GM18511 (cell line): ENCODE data around the gene MBNL1.

Source experiments
- ATAC-seq: cut with Tn5 transposase; IDR thresholded peaks from one replicate; pipeline ENCODE4 v1.9.1; 2021; ENCODE audit warnings: mild to moderate bottlenecking, moderate library complexity; ENCODE audit not compliant: unreplicated experiment

MBNL1 gene

GRCh38 chr3:152251916-152252315, 16.8 kb upstream of the MBNL1 start:
- no peak for ATAC-seq

- ATAC-seq = no peak
These were observed 16.0 kb upstream of the MBNL1 start for GRCh38 chr3:152252755-152253154.

GRCh38 chr3:152253514-152253913, 15.2 kb upstream of the MBNL1 start:
- ATAC-seq = no peak

- ATAC-seq = peak; percentile 34
These were observed 14.7 kb upstream of the MBNL1 start for GRCh38 chr3:152254041-152254440.

- ATAC-seq = no peak
These were observed 13.4 kb upstream of the MBNL1 start for GRCh38 chr3:152255290-152255689.

GRCh38 chr3:152256851-152257562, 11.7 kb upstream of the MBNL1 start:
- peak; percentile 12 for ATAC-seq

- peak; percentile 90 for ATAC-seq
These were observed 11.1 kb upstream of the MBNL1 start for GRCh38 chr3:152257563-152258035.

GRCh38 chr3:152258448-152259393, 10.0 kb upstream of the MBNL1 start:
- peak; percentile 34 for ATAC-seq

GRCh38 chr3:152259468-152259867, 9.3 kb upstream of the MBNL1 start:
- ATAC-seq = no peak

GRCh38 chr3:152260026-152260425, 8.7 kb upstream of the MBNL1 start:
- no peak for ATAC-seq

GRCh38 chr3:152260529-152260928, 8.2 kb upstream of the MBNL1 start:
- ATAC-seq = no peak

GRCh38 chr3:152261329-152261728, 7.4 kb upstream of the MBNL1 start:
- no peak for ATAC-seq

GRCh38 chr3:152263711-152264110, 5.0 kb upstream of the MBNL1 start:
- ATAC-seq = no peak

- no peak for ATAC-seq
These were observed 4.4 kb upstream of the MBNL1 start for GRCh38 chr3:152264378-152264777.

GRCh38 chr3:152266221-152266995, 2.3 kb upstream of the MBNL1 start:
- no peak for ATAC-seq

GRCh38 chr3:152267831-152268554, 736 bp upstream of the MBNL1 start:
- no peak for ATAC-seq

- peak; percentile 68 for ATAC-seq
These were observed 514 bp downstream of the MBNL1 start for GRCh38 chr3:152269056-152269830.

GRCh38 chr3:152269831-152270734, 1.4 kb downstream of the MBNL1 start:
- ATAC-seq = no peak

- ATAC-seq = no peak
These were observed 2.2 kb downstream of the MBNL1 start for GRCh38 chr3:152270937-152271336.
